ENCODE data around the gene SLAMF1. TPM values are rescaled to one million over a fixed set of nuclear protein-coding genes. Genes with fewer than 3 reads are reported as not detected.

The SLAMF1 gene
- total and polyA plus RNA-seq, 12 donors = 0.17 to 3.8 (median 0.32) TPM; not detected in 4

GRCh38 chr1:160606611-160607010 lies 40.2 kb downstream of the SLAMF1 start:
- DNase-seq = no peak

DNA sequence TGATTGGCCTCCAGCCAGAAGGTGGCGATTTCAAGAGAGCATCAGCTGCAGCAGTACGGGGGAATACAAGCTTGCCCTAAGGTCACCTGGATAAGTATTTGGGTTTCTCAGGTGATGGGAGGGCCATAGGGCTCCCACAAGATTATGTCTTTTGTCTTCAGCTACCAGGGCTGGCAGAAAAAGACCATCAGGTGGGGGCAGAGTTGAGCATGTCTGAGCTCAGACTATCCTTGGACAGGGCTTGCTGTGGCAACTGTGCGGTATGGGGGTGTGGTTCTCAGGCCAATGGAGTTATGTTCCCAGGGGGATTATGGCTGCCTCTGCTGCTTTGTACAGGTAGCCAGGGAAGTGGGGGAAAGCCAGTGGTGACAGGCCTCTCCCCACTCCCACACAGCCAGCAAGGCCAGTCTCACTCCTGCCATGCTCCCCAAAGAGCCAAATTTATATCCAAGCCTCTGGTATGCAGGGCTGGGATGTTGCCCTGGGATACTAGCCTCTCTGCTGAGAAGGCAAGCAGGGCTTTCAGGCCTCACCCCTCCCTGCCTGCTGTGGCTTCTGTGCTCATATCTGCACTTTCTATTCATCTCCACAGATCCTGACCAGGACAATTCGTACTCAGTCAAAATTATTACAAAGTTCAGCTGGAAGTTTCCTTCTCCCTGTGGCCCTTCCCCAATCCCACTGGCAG lies 40.9 kb downstream of the SLAMF1 start:
- intact Hi-C loops (cut with DNase I) = loop anchor here in 7 of 10 donors (2.0 to 5.0 kb wide), 4 partner anchors 173 to 264 kb away; partner anchors contain the start of genes COPA (in 1 of the 7) and NCSTN (in 1 of the 7)
- H3K4me3 ChIP-seq = no peak overlapping the region
- TF ChIP-seq, protein P1, sequence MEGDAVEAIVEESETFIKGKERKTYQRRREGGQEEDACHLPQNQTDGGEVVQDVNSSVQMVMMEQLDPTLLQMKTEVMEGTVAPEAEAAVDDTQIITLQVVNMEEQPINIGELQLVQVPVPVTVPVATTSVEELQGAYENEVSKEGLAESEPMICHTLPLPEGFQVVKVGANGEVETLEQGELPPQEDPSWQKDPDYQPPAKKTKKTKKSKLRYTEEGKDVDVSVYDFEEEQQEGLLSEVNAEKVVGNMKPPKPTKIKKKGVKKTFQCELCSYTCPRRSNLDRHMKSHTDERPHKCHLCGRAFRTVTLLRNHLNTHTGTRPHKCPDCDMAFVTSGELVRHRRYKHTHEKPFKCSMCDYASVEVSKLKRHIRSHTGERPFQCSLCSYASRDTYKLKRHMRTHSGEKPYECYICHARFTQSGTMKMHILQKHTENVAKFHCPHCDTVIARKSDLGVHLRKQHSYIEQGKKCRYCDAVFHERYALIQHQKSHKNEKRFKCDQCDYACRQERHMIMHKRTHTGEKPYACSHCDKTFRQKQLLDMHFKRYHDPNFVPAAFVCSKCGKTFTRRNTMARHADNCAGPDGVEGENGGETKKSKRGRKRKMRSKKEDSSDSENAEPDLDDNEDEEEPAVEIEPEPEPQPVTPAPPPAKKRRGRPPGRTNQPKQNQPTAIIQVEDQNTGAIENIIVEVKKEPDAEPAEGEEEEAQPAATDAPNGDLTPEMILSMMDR (IDR thresholded peaks at IDR 0.05) = no peak
- peaks cover 0 to 14% (median 4%) of the 10 kb centered on the region in 7 donors for H3K27me3 ChIP-seq
- DNase-seq (no peak), ATAC-seq (no peak)
- peaks cover 0 to 12% (median 0%) of the 10 kb centered on the region in 9 donors for H3K4me1 ChIP-seq
- H3K9me3 ChIP-seq = peaks cover 0 to 36% (median 6%) of the 10 kb centered on the region in 11 donors
- H3K36me3 ChIP-seq = no peaks in the 10 kb centered on the region
- WGBS, 2 donors = 79 to 82% methylated on average over 4 of the region's 4 CpGs
- peak overlapping the region in 1 of 10 donors; percentile 39 for H3K27ac ChIP-seq

More at GRCh38 chr1:160606611-160607010, 40.2 kb downstream of the SLAMF1 start:
- peaks cover 0 to 15% (median 4%) of the 10 kb centered on the region in 7 donors for H3K27me3 ChIP-seq
- intact Hi-C loops (cut with DNase I) = loop anchor here in 8 of 10 donors (1.0 to 5.0 kb wide), 6 partner anchors 174 to 264 kb away; partner anchors contain the start of genes COPA (in 1 of the 8) and NCSTN (in 1 of the 8)
- peaks cover 0 to 30% (median under 1%) of the 10 kb centered on the region in 11 donors for H3K9me3 ChIP-seq
- 64 to 74% methylated on average over 1 of the region's 1 CpG for WGBS, 2 donors
- no peaks in the 10 kb centered on the region for H3K36me3 ChIP-seq
- no peak overlapping the region for H3K4me3 ChIP-seq
- TF ChIP-seq, protein P1 (IDR thresholded peaks at IDR 0.05) = no peak
- H3K27ac ChIP-seq = peak overlapping the region in 1 of 10 donors; percentile 39
- peaks cover 0 to 12% (median 0%) of the 10 kb centered on the region in 9 donors for H3K4me1 ChIP-seq
- ATAC-seq = no peak

DNA sequence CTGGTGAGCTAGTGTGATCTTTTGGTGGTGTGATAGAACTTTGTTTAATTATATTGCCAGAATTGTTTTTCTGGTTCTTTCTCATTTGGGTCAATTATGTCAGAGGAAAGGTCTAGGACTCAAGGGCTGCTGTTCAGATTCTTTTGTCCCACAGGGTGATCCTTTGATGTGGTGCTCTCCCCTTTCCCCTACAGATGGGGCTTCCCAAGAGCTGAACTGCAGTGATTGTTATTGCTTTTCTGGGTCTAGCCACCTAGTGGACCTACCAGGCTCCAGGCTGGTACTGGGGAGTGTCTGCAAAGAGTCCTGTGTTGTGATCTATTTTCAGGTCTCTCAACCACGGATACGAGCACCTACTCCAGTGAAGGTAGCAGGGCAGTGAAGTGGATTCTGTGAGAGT lies 41.6 kb downstream of the SLAMF1 start:
- 80 to 85% methylated on average over 2 of the region's 2 CpGs for WGBS, 2 donors
- Histone ChIP-seq H3K27me3 (peaks cover 0 to 12% (median 4%) of the 10 kb centered on the region in 7 donors), H3K36me3 (no peaks in the 10 kb centered on the region), H3K4me1 (peaks cover 0 to 12% (median 0%) of the 10 kb centered on the region in 9 donors), H3K4me3 (no peak overlapping the region), H3K9me3 (peaks cover 0 to 44% (median 10%) of the 10 kb centered on the region in 11 donors), H3K27ac (no peak overlapping the region)
- TF ChIP-seq, protein P1 (IDR thresholded peaks at IDR 0.05) = no peak
- ATAC-seq = no peak
- no peak for DNase-seq
- intact Hi-C loops (cut with DNase I) = loop anchor here in 3 of 10 donors (5.0 kb wide), 2 partner anchors 178 to 263 kb away; partner anchors contain the start of genes COPA (in 1 of the 3) and NCSTN (in 1 of the 3)

GRCh38 chr1:160597705-160598104 lies 49.1 kb downstream of the SLAMF1 start:
- DNase-seq = no peak
- TF ChIP-seq, protein P1 (IDR thresholded peaks at IDR 0.05) = no peak

More at GRCh38 chr1:160597705-160598104, 49.1 kb downstream of the SLAMF1 start:
- ATAC-seq = no peak
- no peaks in the 10 kb centered on the region for H3K4me1 ChIP-seq
- no peak overlapping the region for H3K27ac ChIP-seq
- 54 to 81% methylated on average over 2 of the region's 2 CpGs for WGBS, 2 donors
- H3K4me3 ChIP-seq = no peak overlapping the region
- peaks cover 0 to 47% (median 17%) of the 10 kb centered on the region in 11 donors for H3K9me3 ChIP-seq
- no peaks in the 10 kb centered on the region for H3K27me3 ChIP-seq
- intact Hi-C loops (cut with DNase I) = no loop called here
- no peaks in the 10 kb centered on the region for H3K36me3 ChIP-seq

All from heart right ventricle (tissue), 16 donors.